Kidney capillary endothelial cell (primary cell): Measurements from ENCODE around the gene COG7.
"Not testable (repeated sequence)": the region's sequence is repeated elsewhere in the genome, so short reads cannot be mapped to it uniquely, and the experiment has no call there.

ENCODE experiments used
- DNase-seq: peaks from one replicate; pipeline ENCODE4 v3.0.0-alpha.2; 2018; ENCODE audit warnings: low spot score

COG7 gene

GRCh38 chr16:23384878-23385277 is 68.1 kb downstream of the COG7 start:
- DNase-seq, result no peak

- no peak for DNase-seq
These were observed 69.1 kb downstream of the COG7 start for GRCh38 chr16:23383881-23384280.

GRCh38 chr16:23382279-23382678 is 70.7 kb downstream of the COG7 start:
- no peak for DNase-seq

- not testable (repeated sequence) for DNase-seq
These were observed 71.3 kb downstream of the COG7 start for GRCh38 chr16:23381702-23382101.

- no peak for DNase-seq
These were observed 72.5 kb downstream of the COG7 start for GRCh38 chr16:23380501-23380951.

- no peak for DNase-seq
These were observed 73.3 kb downstream of the COG7 start for GRCh38 chr16:23379707-23380106.

GRCh38 chr16:23378921-23379320 is 74.1 kb downstream of the COG7 start:
- no peak for DNase-seq

- DNase-seq, result no peak
These were observed 74.7 kb downstream of the COG7 start for GRCh38 chr16:23378256-23378655.

- DNase-seq, result no peak
These were observed 75.7 kb downstream of the COG7 start for GRCh38 chr16:23377071-23377931.

- no peak for DNase-seq
These were observed 77.3 kb downstream of the COG7 start for GRCh38 chr16:23375643-23376042.

- no peak for DNase-seq
These were observed 78.1 kb downstream of the COG7 start for GRCh38 chr16:23374721-23375510.

GRCh38 chr16:23373436-23374219 is 79.4 kb downstream of the COG7 start:
- DNase-seq, result no peak

GRCh38 chr16:23371368-23371767 is 81.6 kb downstream of the COG7 start:
- no peak for DNase-seq

GRCh38 chr16:23369416-23369815 is 83.6 kb downstream of the COG7 start:
- no peak for DNase-seq

- no peak for DNase-seq
These were observed 84.5 kb downstream of the COG7 start for GRCh38 chr16:23368469-23368868.

GRCh38 chr16:23367988-23368387 is 85.0 kb downstream of the COG7 start:
- no peak for DNase-seq

GRCh38 chr16:23367564-23367963 is 85.4 kb downstream of the COG7 start:
- no peak for DNase-seq

- not testable (repeated sequence) for DNase-seq
These were observed 86.6 kb downstream of the COG7 start for GRCh38 chr16:23366341-23366740.

GRCh38 chr16:23365602-23366240 is 87.3 kb downstream of the COG7 start:
- no peak for DNase-seq

- DNase-seq, result no peak
These were observed 90.3 kb downstream of the COG7 start for GRCh38 chr16:23362460-23363317.
